DND-41 (cell line): ENCODE measurements around the gene ZNF512B.

Source experiments
- CTCF ChIP-seq: IDR thresholded peaks from 2 replicates; pipeline ENCODE4 v1.5.1; 2012; ENCODE audit warnings: borderline replicate concordance, low read length, moderate library complexity, mild to moderate bottlenecking; ENCODE audit not compliant: poor library complexity, severe bottlenecking; ENCODE audit errors: extremely low read depth
- EZH2 ChIP-seq: IDR thresholded peaks from 3 replicates; pipeline ENCODE4 v1.6.1; 2012; ENCODE audit warnings: borderline replicate concordance, low read depth, mild to moderate bottlenecking, moderate library complexity, low read length, inconsistent platforms; ENCODE audit not compliant: severe bottlenecking

GRCh38 chr20:63944078-63944941 is 25.4 kb downstream of the ZNF512B start:
- TF ChIP-seq CTCF (no peak), EZH2 (no peak)
